ENCODE results near the gene C5orf47.

GRCh38 chr5:174003795-174004194 lies 14.8 kb downstream of the C5orf47 start:
- TF ChIP-seq CTCF (IDR thresholded peaks at IDR 0.05 in 8 of 11, conservative IDR thresholded peaks at IDR 0.05 in 3 of 11) (no peak), POLR2AphosphoS5 (IDR thresholded peaks at IDR 0.05) (no peak), POLR2A (IDR thresholded peaks at IDR 0.05) (no peak)

Measured in spleen (tissue), 7 donors.